Neuronal stem cell (in vitro differentiated cells): ENCODE measurements around the gene VSIG10L2.
"Not testable (repeated sequence)": the region's sequence is repeated elsewhere in the genome, so short reads cannot be mapped to it uniquely, and the experiment has no call there.

ENCODE experiments used
- DNase-seq: peaks from one replicate; pipeline ENCODE4 v3.0.0-alpha.2; 2013; ENCODE audit warnings: low spot score
- H2AFZ ChIP-seq: one replicate; pipeline ENCODE4 v1.6.1; 2013; ENCODE audit warnings: mild to moderate bottlenecking, low read length, inconsistent platforms
- H2AK5ac ChIP-seq: 2 replicates; pipeline ENCODE4 v1.6.1; 2013; ENCODE audit warnings: low read depth, mild to moderate bottlenecking, inconsistent platforms, low read length, moderate library complexity, mixed read lengths
- H2BK120ac ChIP-seq: 2 replicates; pipeline ENCODE4 v1.6.1; 2013; ENCODE audit warnings: low read depth, mild to moderate bottlenecking, inconsistent platforms, low read length, moderate library complexity, mixed read lengths
- H2BK12ac ChIP-seq: one replicate; pipeline ENCODE4 v1.6.1; 2013; ENCODE audit warnings: low read length, inconsistent platforms
- H2BK15ac ChIP-seq: 2 replicates; pipeline ENCODE4 v1.6.1; 2013; ENCODE audit warnings: mild to moderate bottlenecking, low read length, inconsistent platforms, mixed read lengths
- H2BK5ac ChIP-seq: one replicate; pipeline ENCODE4 v1.6.1; 2013; ENCODE audit warnings: inconsistent platforms, mild to moderate bottlenecking, low read length, moderate library complexity
- H3K14ac ChIP-seq: one replicate; pipeline ENCODE4 v1.6.1; 2013; ENCODE audit warnings: low read length, inconsistent platforms
- H3K18ac ChIP-seq: 2 replicates; pipeline ENCODE4 v1.6.1; 2013; ENCODE audit warnings: low read length, inconsistent platforms
- H3K23ac ChIP-seq: 2 replicates; pipeline ENCODE4 v1.6.1; 2013; ENCODE audit warnings: low read depth, mild to moderate bottlenecking, mixed read lengths, low read length, inconsistent platforms; ENCODE audit not compliant: poor library complexity
- H3K27ac ChIP-seq: replicated peaks from 3 replicates; pipeline ENCODE4 v1.5.1; 2013; ENCODE audit warnings: low read length, inconsistent platforms
- H3K27me3 ChIP-seq, 3 experiments: 2 replicates each; pipeline ENCODE4 v1.6.1; 2013; ENCODE audit warnings: low read length in 3 of 3, mild to moderate bottlenecking in 2 of 3, inconsistent platforms in 1 of 3, low read depth in 1 of 3, mixed read lengths in 1 of 3, moderate library complexity in 1 of 3; ENCODE audit not compliant: control insufficient read depth in 3 of 3, insufficient read depth in 3 of 3
- H3K36me3 ChIP-seq, 2 donors: replicated peaks in 1 of 2; 2 replicates each; pipeline ENCODE4 v1.6.1; 2013; ENCODE audit warnings: low read length in 2 of 2; ENCODE audit not compliant: control insufficient read depth in 2 of 2, insufficient read depth in 2 of 2
- H3K4ac ChIP-seq: 2 replicates; pipeline ENCODE4 v1.6.1; 2013; ENCODE audit warnings: inconsistent platforms, mild to moderate bottlenecking, low read length, moderate library complexity
- H3K4me1 ChIP-seq, 2 donors: 1 replicate in 1 of 2; 2 replicates in 1 of 2; pipeline ENCODE4 v1.6.1; 2013; ENCODE audit warnings: low read length in 2 of 2, low read depth in 1 of 2; ENCODE audit not compliant: control insufficient read depth in 2 of 2, insufficient read depth in 1 of 2
- H3K4me2 ChIP-seq: one replicate; pipeline ENCODE4 v1.6.1; 2013; ENCODE audit warnings: mild to moderate bottlenecking, low read length, inconsistent platforms; ENCODE audit not compliant: insufficient read depth, poor library complexity, severe bottlenecking
- H3K4me3 ChIP-seq, 2 donors: 2 replicates each; pipeline ENCODE4 v1.5.1; 2013; ENCODE audit warnings: low read length in 2 of 2, mild to moderate bottlenecking in 2 of 2, inconsistent platforms in 1 of 2, moderate library complexity in 1 of 2
- H3K79me1 ChIP-seq: one replicate; pipeline ENCODE4 v1.6.1; 2013; ENCODE audit warnings: low read depth, mild to moderate bottlenecking, inconsistent platforms, low read length, moderate library complexity
- H3K9ac ChIP-seq: one replicate; pipeline ENCODE4 v1.6.1; 2013; ENCODE audit warnings: mild to moderate bottlenecking, low read depth, low read length, inconsistent platforms; ENCODE audit not compliant: poor library complexity
- H3K9me3 ChIP-seq, 2 donors: replicated peaks in 1 of 2; 2 replicates each; pipeline versions ENCODE3 to v1.6.1; 2013; ENCODE audit warnings: low read length in 2 of 2, mild to moderate bottlenecking in 2 of 2, inconsistent platforms in 1 of 2, low read depth in 1 of 2, mixed read lengths in 1 of 2, moderate library complexity in 1 of 2; ENCODE audit not compliant: control insufficient read depth in 2 of 2, insufficient read depth in 1 of 2
- H4K8ac ChIP-seq: one replicate; pipeline ENCODE4 v1.6.1; 2013; ENCODE audit warnings: low read depth, mild to moderate bottlenecking, inconsistent platforms, low read length, moderate library complexity
- H4K91ac ChIP-seq: one replicate; pipeline ENCODE4 v1.6.1; 2013; ENCODE audit warnings: low read length, low read depth, mild to moderate bottlenecking, inconsistent platforms; ENCODE audit not compliant: poor library complexity
- WGBS, 2 donors: extraction: QIAGEN DNeasy Blood & Tissue Kit; methylation state at CpG; one replicate each; pipeline ENCODE4 v1.1.7; 2013; ENCODE audit warnings: missing lambda C conversion rate in 2 of 2, mixed read lengths in 1 of 2; ENCODE audit not compliant: insufficient read length in 2 of 2, insufficient replicate concordance in 1 of 2; ENCODE audit errors: extremely low coverage in 2 of 2; 5-methylcytosine and 5-hydroxymethylcytosine counted together

VSIG10L2 gene

GRCh38 chr11:125910226-125910849, 35.5 kb upstream of the VSIG10L2 start:
- no peak overlapping the region for H3K14ac ChIP-seq
- no peak overlapping the region for H2BK120ac ChIP-seq
- no peak overlapping the region for H3K4me2 ChIP-seq
- H2AFZ ChIP-seq = no peak overlapping the region
- H2BK15ac ChIP-seq = no peak overlapping the region
- no peak overlapping the region for H2BK5ac ChIP-seq
- DNase-seq = no peak
- H3K23ac ChIP-seq = no peak overlapping the region
- no peaks in the 10 kb centered on the region for H3K4me1 ChIP-seq
- H4K8ac ChIP-seq = no peak overlapping the region
- H3K79me1 ChIP-seq = no peaks in the 10 kb centered on the region
- no peak overlapping the region for H4K91ac ChIP-seq
- no peak overlapping the region for H2BK12ac ChIP-seq
- H2AK5ac ChIP-seq = no peak overlapping the region
- peaks cover 0 to 3% (median 0%) of the 10 kb centered on the region in 3 experiments for H3K27me3 ChIP-seq
- no CpG with 5 or more reads among the region's 8 CpGs for WGBS, 2 donors
- H3K27ac ChIP-seq = no peak overlapping the region
- H3K9me3 ChIP-seq = no peaks in the 10 kb centered on the region
- no peaks in the 10 kb centered on the region for H3K36me3 ChIP-seq
- H3K18ac ChIP-seq = no peak overlapping the region
- H3K9ac ChIP-seq = no peak overlapping the region
- H3K4ac ChIP-seq = no peak overlapping the region
- H3K4me3 ChIP-seq = no peak overlapping the region

- H2AFZ ChIP-seq, H3K4me1 ChIP-seq, DNase-seq, H2AK5ac ChIP-seq, H3K36me3 ChIP-seq, H3K4me3 ChIP-seq, H2BK12ac ChIP-seq, H2BK5ac ChIP-seq, H4K8ac ChIP-seq, H2BK120ac ChIP-seq, H3K79me1 ChIP-seq, H3K27me3 ChIP-seq, H3K18ac ChIP-seq, H4K91ac ChIP-seq, H3K4ac ChIP-seq, H3K9ac ChIP-seq, H2BK15ac ChIP-seq, H3K27ac ChIP-seq, H3K9me3 ChIP-seq, H3K23ac ChIP-seq, H3K4me2 ChIP-seq, H3K14ac ChIP-seq: not testable (repeated sequence)
- no CpG with 5 or more reads among the region's 3 CpGs for WGBS, 2 donors
Observed at GRCh38 chr11:125914601-125915000, 31.2 kb upstream of the VSIG10L2 start.

- H3K4me3 ChIP-seq = no peak overlapping the region
- no peak overlapping the region for H3K4ac ChIP-seq
- no peak overlapping the region for H2BK15ac ChIP-seq
- no peak overlapping the region for H4K8ac ChIP-seq
- no peak overlapping the region for H3K23ac ChIP-seq
- no peak overlapping the region for H3K14ac ChIP-seq
- no peak for DNase-seq
- no peaks in the 10 kb centered on the region for H3K9me3 ChIP-seq
- H3K18ac ChIP-seq = no peak overlapping the region
- H2BK12ac ChIP-seq = no peak overlapping the region
- H3K9ac ChIP-seq = no peak overlapping the region
- no peak overlapping the region for H3K27ac ChIP-seq
- no peaks in the 10 kb centered on the region for H3K4me1 ChIP-seq
- WGBS, 2 donors = no CpG with 5 or more reads among the region's 12 CpGs
- H2AFZ ChIP-seq = no peak overlapping the region
- no peak overlapping the region for H2BK5ac ChIP-seq
- peaks cover 0 to 11% (median 0%) of the 10 kb centered on the region in 3 experiments for H3K27me3 ChIP-seq
- H3K4me2 ChIP-seq = no peak overlapping the region
- H3K79me1 ChIP-seq = no peaks in the 10 kb centered on the region
- no peaks in the 10 kb centered on the region for H3K36me3 ChIP-seq
- H4K91ac ChIP-seq = no peak overlapping the region
- H2BK120ac ChIP-seq = no peak overlapping the region
- no peak overlapping the region for H2AK5ac ChIP-seq
Observed at GRCh38 chr11:125916683-125917347, 29.0 kb upstream of the VSIG10L2 start.

- Histone ChIP-seq H2AK5ac (no peak overlapping the region), H3K36me3 (no peaks in the 10 kb centered on the region), H3K4me1 (no peaks in the 10 kb centered on the region), H3K27me3 (peaks cover 0 to 17% (median 0%) of the 10 kb centered on the region in 3 experiments), H2BK12ac (no peak overlapping the region), H2BK120ac (no peak overlapping the region), H4K91ac (no peak overlapping the region), H4K8ac (no peak overlapping the region), H3K27ac (no peak overlapping the region), H3K18ac (no peak overlapping the region), H2BK5ac (no peak overlapping the region), H2BK15ac (no peak overlapping the region), H3K4me3 (no peak overlapping the region), H3K14ac (no peak overlapping the region), H3K79me1 (no peaks in the 10 kb centered on the region), H3K23ac (no peak overlapping the region), H3K4ac (no peak overlapping the region), H3K9me3 (no peaks in the 10 kb centered on the region), H3K9ac (no peak overlapping the region), H2AFZ (no peak overlapping the region), H3K4me2 (no peak overlapping the region)
- no CpG with 5 or more reads among the region's 13 CpGs for WGBS, 2 donors
- DNase-seq = no peak
Observed at GRCh38 chr11:125918140-125918840, 27.6 kb upstream of the VSIG10L2 start.
